Spleen (tissue), 3 donors: Measurements from ENCODE around the gene CNIH3.

Experiments
- POLR2A ChIP-seq, 3 donors: fragments of 450-650 bp; IDR thresholded peaks; one replicate each; pipeline ENCODE4 v1.5.1; 2017; ENCODE audit warnings: antibody characterized with exemption in 3 of 3, mild to moderate bottlenecking in 1 of 3
- POLR2AphosphoS5 ChIP-seq, 3 donors: sonication (generic); formaldehyde crosslinking; IDR thresholded peaks; one replicate each; pipeline ENCODE4 v1.5.1; 2017; ENCODE audit warnings: antibody characterized with exemption in 3 of 3

DNA sequence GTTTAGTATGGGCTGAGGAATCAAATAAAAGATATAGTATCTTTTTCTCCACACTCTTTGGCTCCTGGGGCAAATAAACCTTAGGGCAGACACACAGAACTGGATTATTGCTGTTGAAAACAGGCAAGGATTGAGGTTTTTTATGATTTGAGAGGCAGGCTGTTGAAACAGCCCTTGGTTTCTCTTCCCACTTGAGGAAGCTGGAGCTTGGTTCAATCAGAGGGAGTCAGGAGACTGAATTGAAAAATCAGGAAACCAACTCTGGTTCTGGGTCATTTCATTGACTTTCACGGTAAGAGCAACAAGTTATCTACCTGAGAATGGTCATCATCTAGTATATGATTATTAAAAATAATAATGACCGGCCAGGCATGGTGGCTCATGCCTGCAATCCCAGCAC is 108.4 kb downstream of the CNIH3 start:
- TF ChIP-seq POLR2A (IDR thresholded peaks at IDR 0.05) (no peak), POLR2AphosphoS5 (IDR thresholded peaks at IDR 0.05) (no peak)
